K562 (cell line): Measurements from ENCODE around the gene ZNRF2. TPM values are rescaled to one million over a fixed set of nuclear protein-coding genes. Genes with fewer than 3 reads are reported as not detected.

Source experiments
- ATAC-seq: fragments of 200-7000 bp; cut with Tn5 transposase; 3 replicates; pipeline ENCODE4 v1.9.1; 2020; ENCODE audit warnings: moderate library complexity
- BruUV-seq: library from RNA; stranded (reverse); fragments of 400-500 nt; replicated peaks from 2 replicates; lab custom pipeline; 2021; lab: Mats Ljungman, UMichigan
- CTCF ChIA-PET: fragments of 300-600 bp; formaldehyde crosslinking; extraction: SDS; loops from one replicate; lab custom pipeline; 2021; ENCODE audit warnings: low intra/inter-chr PET ratio; lab: Yijun Ruan, JAX
- POLR2A ChIA-PET: fragments of 300-600, 350-650 bp; sonication (Branson Sonifier 250); formaldehyde crosslinking; extraction: SDS; loops from one replicate; lab custom pipeline; 2021; ENCODE audit warnings: antibody characterized with exemption, inconsistent platforms; lab: Yijun Ruan, JAX
- DNase-seq, 4 experiments: peaks; one replicate each; pipeline versions ENCODE4 v3.0.0 to v3.0.0-alpha.2; 2011 to 2018; ENCODE audit warnings: low spot score in 3 of 4, mixed read lengths in 3 of 4; ENCODE audit errors: extremely low read depth in 1 of 4
- FAIRE-seq: peaks from 2 replicates; lab custom pipeline; 2011; peaks lifted over from hg19 to GRCh38; lab: Jason Lieb, UNC
- H2AFZ ChIP-seq: 2 replicates; pipeline ENCODE4 v1.6.0; 2011; ENCODE audit warnings: low read depth, low read length, control low read depth, inconsistent platforms
- H3K27ac ChIP-seq: fragments of 200-600 bp; 3 replicates; pipeline ENCODE4 v1.8.0; 2011; ENCODE audit warnings: low read depth, mild to moderate bottlenecking, control low read depth, inconsistent platforms, low read length, moderate library complexity, mixed read lengths; ENCODE audit errors: extremely low read depth
- H3K27me3 ChIP-seq, 2 experiments: fragments of 300-600 bp in 1 of 2; 2 replicates in 1 of 2; 3 replicates in 1 of 2; pipeline versions ENCODE4 v1.6.0 to v1.8.0; 2011; ENCODE audit warnings: inconsistent platforms in 2 of 2, low read length in 2 of 2, mild to moderate bottlenecking in 1 of 2, mixed read lengths in 1 of 2, moderate library complexity in 1 of 2; ENCODE audit not compliant: control insufficient read depth in 2 of 2, insufficient read depth in 2 of 2
- H3K36me3 ChIP-seq: fragments of 300-600 bp; 3 replicates; pipeline ENCODE4 v1.8.0; 2011; ENCODE audit warnings: mild to moderate bottlenecking, low read length, inconsistent platforms; ENCODE audit not compliant: control insufficient read depth, insufficient read depth
- H3K4me1 ChIP-seq, 2 experiments: fragments of 200-600 bp in 1 of 2; replicated peaks in 1 of 2; 2 replicates in 1 of 2; 3 replicates in 1 of 2; pipeline versions ENCODE4 v1.5.1 to v1.8.0; 2011; ENCODE audit warnings: inconsistent platforms in 2 of 2, low read length in 2 of 2, mild to moderate bottlenecking in 1 of 2, mixed read lengths in 1 of 2, moderate library complexity in 1 of 2; ENCODE audit not compliant: control insufficient read depth in 2 of 2, insufficient read depth in 2 of 2
- H3K4me2 ChIP-seq: 2 replicates; pipeline ENCODE4 v1.6.1; 2011; ENCODE audit warnings: low read length, control low read depth, inconsistent platforms, mixed read lengths; ENCODE audit not compliant: insufficient read depth
- H3K4me3 ChIP-seq: fragments of 200-600 bp; sonication (generic), shearing (Covaris generic); 2 replicates; pipeline ENCODE4 v1.5.1; 2016; ENCODE audit warnings: control low read depth, inconsistent platforms
- H3K79me2 ChIP-seq: fragments of 200-600 bp; 3 replicates; pipeline ENCODE4 v1.8.0; 2011; ENCODE audit warnings: low read length, inconsistent platforms; ENCODE audit not compliant: control insufficient read depth, insufficient read depth
- H3K9ac ChIP-seq, 2 experiments: 2 replicates each; pipeline versions ENCODE4 v1.6.0 to v1.6.1; 2011; ENCODE audit warnings: low read depth in 2 of 2, low read length in 2 of 2, control low read depth in 1 of 2, inconsistent platforms in 1 of 2, mild to moderate bottlenecking in 1 of 2, mixed read lengths in 1 of 2; ENCODE audit not compliant: insufficient read depth in 1 of 2
- H3K9me1 ChIP-seq: one replicate; pipeline ENCODE4 v1.6.0; 2011; ENCODE audit warnings: inconsistent platforms, mild to moderate bottlenecking, low read length, moderate library complexity; ENCODE audit not compliant: control insufficient read depth, insufficient read depth
- H3K9me3 ChIP-seq: replicated peaks from 2 replicates; pipeline ENCODE4 v1.5.1; 2011; ENCODE audit warnings: low read depth, low read length, inconsistent platforms; ENCODE audit not compliant: control insufficient read depth, insufficient read depth
- H4K20me1 ChIP-seq: replicated peaks from 2 replicates; pipeline ENCODE4 v1.6.1; 2011; ENCODE audit warnings: low read length, inconsistent platforms, mixed read lengths; ENCODE audit not compliant: control insufficient read depth, insufficient read depth
- ASH1L ChIP-seq: fragments of 450-650 bp; IDR thresholded peaks from 2 replicates; pipeline ENCODE4 v1.6.1; 2018; ENCODE audit warnings: borderline replicate concordance, mild to moderate bottlenecking, low read depth; ENCODE audit not compliant: partially characterized antibody
- C11orf30 ChIP-seq: fragments of 450-650 bp; IDR thresholded peaks from 2 replicates; pipeline ENCODE4 v1.6.1; 2016; ENCODE audit warnings: low read depth, mild to moderate bottlenecking
- FOXO4 ChIP-seq: fragments of 450-650 bp; formaldehyde crosslinking; IDR thresholded peaks from 2 replicates; pipeline ENCODE4 v1.4.0; 2020; ENCODE audit warnings: mild to moderate bottlenecking, moderate library complexity
- JUND ChIP-seq, 2 experiments: IDR thresholded peaks; 2 replicates in 1 of 2; 3 replicates in 1 of 2; pipeline ENCODE4 v1.6.1; 2011; ENCODE audit warnings: borderline replicate concordance in 2 of 2, low read depth in 2 of 2, low read length in 2 of 2, improper control_type of control experiment in 1 of 2, missing biosample characterization in 1 of 2, missing genetic modification characterization in 1 of 2, missing genetic modification reagents in 1 of 2
- MYBL2 ChIP-seq, 2 experiments: fragments of 450-650 bp in 1 of 2; sonication (generic) in 1 of 2; formaldehyde crosslinking in 1 of 2; IDR thresholded peaks; 2 replicates each; pipeline versions ENCODE4 v1.6.1 to v1.8.1; 2017 to 2022; ENCODE audit warnings: borderline replicate concordance in 1 of 2, inconsistent platforms in 1 of 2, low read depth in 1 of 2, mild to moderate bottlenecking in 1 of 2, missing genetic modification reagents in 1 of 2, moderate library complexity in 1 of 2
- NCOA1 ChIP-seq: fragments of 450-650 bp; IDR thresholded peaks from 2 replicates; pipeline ENCODE4 v1.6.1; 2016; ENCODE audit warnings: low read depth
- NFIC ChIP-seq: fragments of 450-650 bp; IDR thresholded peaks from 2 replicates; pipeline ENCODE4 v1.6.1; 2017; ENCODE audit warnings: mild to moderate bottlenecking, inconsistent platforms
- PBX2 ChIP-seq, 2 experiments: IDR thresholded peaks in 1 of 2; conservative IDR thresholded peaks in 1 of 2; 2 replicates each; pipeline ENCODE4 v1.6.1; 2016; ENCODE audit warnings: low read depth in 2 of 2, mild to moderate bottlenecking in 1 of 2, missing compliant biosample characterization in 1 of 2, missing genetic modification characterization in 1 of 2, moderate library complexity in 1 of 2
- RAD51 ChIP-seq: fragments of 450-650 bp; IDR thresholded peaks from 2 replicates; pipeline ENCODE4 v1.7.1; 2016; ENCODE audit warnings: low read depth, mild to moderate bottlenecking, borderline replicate concordance
- RBM39 ChIP-seq: fragments of 200-400 bp; formaldehyde crosslinking; optimal IDR thresholded peaks from 2 replicates; pipeline ENCODE3; 2018; ENCODE audit warnings: low read depth, low read length
- RUNX1 ChIP-seq: sonication (generic); IDR thresholded peaks from 2 replicates; pipeline ENCODE4 v1.6.1; 2016; ENCODE audit warnings: antibody characterized with exemption, low read depth
- SNAPC5 ChIP-seq: fragments of 250-450 bp; sonication (Bioruptor Pico); IDR thresholded peaks from 2 replicates; pipeline ENCODE4 v1.8.0; 2021; ENCODE audit warnings: moderate library complexity, mild to moderate bottlenecking, inconsistent platforms
- STAG1 ChIP-seq: sonication (generic); formaldehyde crosslinking; IDR thresholded peaks from 2 replicates; pipeline ENCODE4 v1.5.0; 2020; ENCODE audit warnings: missing genetic modification reagents, borderline replicate concordance
- TARDBP ChIP-seq: fragments of 450-650 bp; IDR thresholded peaks from 2 replicates; pipeline ENCODE4 v1.6.1; 2016
- TEAD1 ChIP-seq, 2 experiments: fragments of 450-650 bp in 1 of 2; sonication (generic) in 1 of 2; formaldehyde crosslinking; IDR thresholded peaks; 2 replicates each; pipeline versions ENCODE4 v1.4.0 to v1.8.0; 2020 to 2022; ENCODE audit warnings: mild to moderate bottlenecking in 2 of 2, missing genetic modification reagents in 1 of 2
- ZBTB17 ChIP-seq: fragments of 450-650 bp; formaldehyde crosslinking; IDR thresholded peaks from 2 replicates; pipeline ENCODE4 v1.4.0; 2020; ENCODE audit warnings: mild to moderate bottlenecking
- ZBTB8A ChIP-seq: fragments of 450-650 bp; IDR thresholded peaks from 2 replicates; pipeline ENCODE4 v1.6.1; 2018; ENCODE audit warnings: mild to moderate bottlenecking, moderate library complexity; ENCODE audit not compliant: partially characterized antibody
- ZNF316 ChIP-seq: fragments of 450-650 bp; IDR thresholded peaks from 2 replicates; pipeline ENCODE4 v1.6.1; 2016
- ZNF347 ChIP-seq: fragments of 450-650 bp; formaldehyde crosslinking; IDR thresholded peaks from 2 replicates; pipeline ENCODE4 v1.4.0; 2020; ENCODE audit warnings: low read depth, mild to moderate bottlenecking, moderate library complexity
- ZNF785 ChIP-seq: fragments of 250-450 bp; sonication (Bioruptor Pico); IDR thresholded peaks from 2 replicates; pipeline ENCODE4 v1.4.0; 2020; ENCODE audit warnings: mild to moderate bottlenecking
- in situ Hi-C: fragments of 300-500 bp; cut with MboI; formaldehyde crosslinking; loops from 4 replicates; pipeline ENCODE4 v1.15.0; 2018; ENCODE audit warnings: inconsistent platforms, mixed read lengths
- intact Hi-C: fragments of 100-400 bp; cut with micrococcal nuclease; formaldehyde crosslinking; loops from 2 replicates; pipeline ENCODE4 v1.14.2; 2022
- polyA plus RNA-seq, 8 experiments: library from polyadenylated mRNA; depleted of rRNA in 4 of 8; stranded (reverse) in 5 of 8; unstranded in 3 of 8; fragments of >200 nt; fragmentation: Nextera tagmentation in 2 of 8; fragmentation: Illumina TruSeq in 1 of 8; extraction: Ambion mirVana in 2 of 8; extraction: Trizol in 1 of 8; gene quantifications; 2 replicates each; pipeline versions ENCODE4 v1.2.1 to v1.2.3, GENCODE V29; 2011 to 2014; ENCODE audit warnings: inconsistent platforms in 1 of 8, missing spikeins in 1 of 8
- total RNA-seq, 7 experiments: library from RNA; depleted of rRNA in 6 of 7; stranded (reverse); fragments of >200 nt in 6 of 7; fragmentation: Illumina TruSeq in 2 of 7; extraction: Trizol in 2 of 7; gene quantifications; 2 replicates each; pipeline versions ENCODE4 v1.2.1 to v1.2.3, GENCODE V29; 2011 to 2021; ENCODE audit warnings: low replicate concordance in 1 of 7

ZNRF2 gene
- total and polyA plus RNA-seq, 9 of the 15 experiments (the other 6 are each of a cell fraction or from before 2014, with no cell fraction given) = 1.1 to 13.9 (median 5.5) TPM

GRCh38 chr7:30328381-30328780, 44.0 kb downstream of the ZNRF2 start:
- TF ChIP-seq SNAPC5 (CRISPR knock-in tag) (no peak), RBM39 (no peak), STAG1 (no peak), ZBTB17 (no peak), RUNX1 (no peak), ZNF347 (CRISPR knock-in tag) (no peak), C11orf30 (peak; percentile 16; the same call in 1 of the 2 replicates), NFIC (peak; percentile 58), JUND (IDR thresholded peaks at IDR 0.05; ENCODE audit: borderline replicate concordance, low read depth, low read length) (no peak), JUND (tag; IDR thresholded peaks at IDR 0.05; ENCODE audit: borderline replicate concordance, low read depth, low read length) (no peak), FOXO4 (CRISPR knock-in tag) (no peak), ZBTB8A (no peak), TEAD1 (CRISPR knock-in tag; IDR thresholded peaks at IDR 0.05) (no peak), ASH1L (no peak), TARDBP (no peak), PBX2 (CRISPR knock-in tag; IDR thresholded peaks at IDR 0.05; ENCODE audit: low read depth) (no peak), PBX2 (tag; conservative IDR thresholded peaks at IDR 0.05; ENCODE audit: low read depth) (peak; percentile 40), ZNF785 (no peak), NCOA1 (no peak), RAD51 (no peak), MYBL2 (IDR thresholded peaks at IDR 0.05; ENCODE audit: low read depth) (no peak), MYBL2 (CRISPR knock-in tag; IDR thresholded peaks at IDR 0.05; ENCODE audit: borderline replicate concordance) (no peak), ZNF316 (0 out of 2 replicates have a peak, but pooled peaks have one; percentile 14)
- TF ChIP-seq, all 486 proteins: peak for 4
- no peak for FAIRE-seq
- POLR2A ChIA-PET = interaction anchor here (0.8 to 1.2 kb wide), 3 partner anchors 11 to 20 kb away, joined by 3 read pairs; no protein-coding TSS in a partner anchor
- Histone ChIP-seq H3K4me2 (no peak overlapping the region), H3K36me3 (no peaks in the 10 kb centered on the region), H3K4me3 (no peak overlapping the region), H3K27me3 (no peaks in the 10 kb centered on the region), H3K27ac (no peak overlapping the region), H2AFZ (no peak overlapping the region), H3K9ac (no peak overlapping the region), H4K20me1 (no peaks in the 10 kb centered on the region), H3K9me3 (no peaks in the 10 kb centered on the region), H3K4me1 (peaks cover 0 to 23% of the 10 kb centered on the region in 2 experiments; a peak in 3 of 5 replicates), H3K9me1 (no peaks in the 10 kb centered on the region), H3K79me2 (peaks cover 29% of the 10 kb centered on the region; the same call in 2 of the 3 replicates)
- DNase-seq = no peak
- intact Hi-C loops (no loop called here), in situ Hi-C loops (no loop called here)
- no TSS peak for BruUV-seq
- ATAC-seq = no peak
- CTCF ChIA-PET = no interaction called here
